Hematopoietic multipotent progenitor cell treated with erythropoietin and hydrocortisone succinate and interleukin-3 and kit ligand, for 6 days (in vitro differentiated cells): Measurements from ENCODE around the gene UAP1L1.

Experiments used
- DNase-seq: peaks from one replicate; pipeline ENCODE4 v3.0.0-alpha.2; 2015

The UAP1L1 gene

GRCh38 chr9:137103206-137103999 lies 26.1 kb downstream of the UAP1L1 start:
- no peak for DNase-seq

GRCh38 chr9:137105814-137106661 lies 28.7 kb downstream of the UAP1L1 start:
- DNase-seq, result no peak

- no peak for DNase-seq
These were observed 29.4 kb downstream of the UAP1L1 start for GRCh38 chr9:137106662-137107250.

GRCh38 chr9:137107312-137107921 lies 30.1 kb downstream of the UAP1L1 start:
- DNase-seq, result no peak

- no peak for DNase-seq
These were observed 30.7 kb downstream of the UAP1L1 start for GRCh38 chr9:137107982-137108381.

GRCh38 chr9:137108608-137109249 lies 31.4 kb downstream of the UAP1L1 start:
- no peak for DNase-seq

GRCh38 chr9:137109250-137110146 lies 32.2 kb downstream of the UAP1L1 start:
- DNase-seq, result no peak

- DNase-seq, result no peak
These were observed 33.0 kb downstream of the UAP1L1 start for GRCh38 chr9:137110147-137110910.

- no peak for DNase-seq
These were observed 33.8 kb downstream of the UAP1L1 start for GRCh38 chr9:137110911-137111787.

GRCh38 chr9:137111788-137112563 lies 34.7 kb downstream of the UAP1L1 start:
- DNase-seq, result no peak

- DNase-seq, result no peak
These were observed 35.5 kb downstream of the UAP1L1 start for GRCh38 chr9:137112564-137113384.

GRCh38 chr9:137113385-137114159 lies 36.3 kb downstream of the UAP1L1 start:
- peak; percentile 58 for DNase-seq

- peak; percentile 45 for DNase-seq
These were observed 36.9 kb downstream of the UAP1L1 start for GRCh38 chr9:137114220-137114612.

- peak; percentile 85 for DNase-seq
These were observed 37.5 kb downstream of the UAP1L1 start, which contains the start of gene DPP7 for GRCh38 chr9:137114613-137115393. Gene DPP7 (minus strand): TSS chr9:137114733. CDS start chr9:137114713, 20 bp downstream.

- DNase-seq, result no peak
These were observed 38.2 kb downstream of the UAP1L1 start for GRCh38 chr9:137115394-137116026.
